ENCODE measurements around the gene CFAP43.

CFAP43 gene

DNA sequence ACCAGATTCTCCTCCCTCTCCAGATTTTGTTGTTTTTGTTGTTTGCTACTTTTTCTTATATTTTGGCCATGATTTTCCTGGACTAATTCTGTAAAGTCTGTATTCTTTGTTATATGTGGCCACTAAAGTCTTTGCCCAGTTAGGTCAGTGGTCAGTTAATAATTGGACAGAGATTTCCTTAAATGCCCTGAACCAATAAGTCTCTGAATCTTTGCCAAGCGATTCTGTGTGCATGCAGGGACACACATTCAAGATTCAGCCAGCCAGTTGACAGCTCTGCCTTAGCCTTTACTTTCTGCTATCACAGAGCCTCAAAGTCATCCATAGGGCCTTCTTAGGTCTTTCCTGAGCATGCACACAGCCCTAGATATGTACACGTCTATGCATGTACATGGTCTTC, 135.5 kb downstream of the CFAP43 start:
- DNase-seq (ENCODE audit: low read depth in 2 of 2): no peak

DNA sequence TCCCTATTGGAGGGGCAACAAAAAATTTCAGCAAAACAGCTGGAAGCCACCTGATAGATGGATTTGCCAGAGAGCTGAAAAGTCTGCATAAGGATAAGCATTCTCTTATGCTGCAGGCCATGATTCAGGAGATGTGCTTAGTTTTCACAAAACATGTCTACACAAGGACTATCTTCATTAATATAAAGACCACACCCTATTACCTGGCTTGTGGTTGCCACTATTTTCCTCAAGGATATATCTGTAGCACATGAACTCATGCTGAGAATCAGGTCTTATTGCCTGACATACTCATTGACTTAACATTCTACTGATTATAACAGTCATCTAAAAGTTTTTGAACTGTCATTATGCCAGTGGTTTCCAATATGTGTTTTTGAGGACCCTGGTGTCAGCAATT, 139.4 kb downstream of the CFAP43 start:
- DNase-seq (ENCODE audit: low read depth in 2 of 2): no peak

DNA sequence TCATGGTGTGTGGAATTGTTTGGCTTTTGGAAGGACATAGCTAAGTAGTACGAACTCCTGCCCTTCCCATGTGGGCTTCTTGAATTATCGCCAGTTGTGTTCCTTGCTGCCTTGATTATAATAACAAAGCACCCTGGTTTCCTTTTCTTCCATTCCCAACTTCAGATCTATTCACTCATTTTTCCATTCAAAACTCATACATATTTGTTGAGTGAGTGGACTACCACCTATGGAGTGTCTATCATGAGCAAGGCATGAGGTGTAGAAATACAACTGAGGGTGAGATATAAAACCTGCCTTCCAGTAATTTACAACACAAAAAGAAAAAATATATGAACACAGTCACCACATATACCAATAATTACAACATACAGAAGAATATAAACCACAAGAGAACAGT, 141.6 kb downstream of the CFAP43 start:
- DNase-seq (ENCODE audit: low read depth in 2 of 2): no peak

DNA sequence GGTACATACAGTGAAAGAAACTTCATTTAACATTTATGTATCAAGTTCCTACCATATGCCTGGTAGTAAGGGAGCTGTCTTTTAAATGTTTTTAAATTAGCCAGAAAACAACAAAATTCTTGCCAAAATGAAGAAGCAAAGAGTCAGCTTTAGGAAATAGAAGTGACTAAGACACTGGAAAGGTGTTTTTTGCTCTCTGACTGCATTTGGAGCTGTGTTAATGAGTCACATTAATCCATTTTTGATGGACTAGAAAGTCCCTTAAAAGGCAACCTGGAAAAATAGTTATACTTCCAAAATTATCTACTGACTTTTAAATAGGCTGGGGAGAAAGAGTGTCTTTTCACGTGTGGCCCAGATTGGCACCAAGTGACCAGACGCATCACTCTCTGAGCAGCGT, 142.5 kb downstream of the CFAP43 start:
- DNase-seq (ENCODE audit: low read depth in 2 of 2): no peak

DNA sequence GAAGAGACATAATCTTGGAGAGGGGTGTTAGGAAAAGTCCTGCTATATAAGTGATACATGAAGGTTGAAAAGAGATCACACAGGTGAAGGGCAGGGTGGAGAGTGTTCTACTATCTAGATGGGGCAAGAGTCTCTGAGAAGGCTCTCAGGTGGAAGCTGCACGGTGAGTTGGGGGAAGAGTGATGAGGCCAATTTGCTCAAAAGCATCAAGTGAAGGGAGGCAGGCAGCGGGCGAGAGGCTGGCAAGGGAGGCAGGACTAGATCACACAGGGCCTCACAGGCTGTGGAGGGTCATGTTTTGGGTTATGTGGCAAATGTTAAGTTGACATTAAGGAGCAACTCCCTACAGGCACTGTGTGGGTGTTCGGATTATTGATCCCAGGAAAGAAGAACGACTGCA, 143.9 kb downstream of the CFAP43 start:
- no peak for DNase-seq (ENCODE audit: low read depth in 2 of 2)

DNA sequence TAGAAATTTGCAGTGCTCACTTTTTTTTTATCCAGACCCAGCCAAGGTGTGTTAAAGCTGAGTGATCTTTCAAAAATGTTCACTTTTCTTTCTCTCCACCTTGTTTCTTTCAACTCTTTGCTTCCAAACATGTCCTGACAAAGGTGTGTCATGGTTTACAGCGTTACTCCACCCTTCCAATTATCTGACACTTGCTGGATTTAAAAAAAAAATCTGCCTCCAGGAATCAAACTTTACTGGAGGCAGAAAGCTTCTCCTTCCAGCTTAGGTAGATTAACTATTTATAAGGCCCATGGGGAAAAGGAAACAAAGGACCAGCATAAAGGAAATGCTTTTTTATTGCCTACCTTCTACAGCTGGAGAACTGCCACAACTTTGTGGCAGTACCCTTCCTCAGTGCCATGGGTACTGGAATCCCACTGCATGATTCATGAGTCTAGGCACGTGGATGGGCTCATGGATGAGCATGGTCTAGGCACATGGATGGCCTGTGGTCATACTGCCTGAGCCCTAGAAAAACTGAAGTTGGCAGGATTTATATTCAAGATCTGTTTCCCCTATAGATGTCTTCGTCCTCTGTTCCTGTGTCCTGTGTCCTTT, 146.3 kb downstream of the CFAP43 start, which contains the start of gene COL17A1:
COL17A1 (minus strand) TSS at position 80 of the 600 bp plus-strand sequence. CDS start 5,207 bp downstream, outside the sequence.
- DNase-seq (ENCODE audit: low read depth in 2 of 2): no peak

DNA sequence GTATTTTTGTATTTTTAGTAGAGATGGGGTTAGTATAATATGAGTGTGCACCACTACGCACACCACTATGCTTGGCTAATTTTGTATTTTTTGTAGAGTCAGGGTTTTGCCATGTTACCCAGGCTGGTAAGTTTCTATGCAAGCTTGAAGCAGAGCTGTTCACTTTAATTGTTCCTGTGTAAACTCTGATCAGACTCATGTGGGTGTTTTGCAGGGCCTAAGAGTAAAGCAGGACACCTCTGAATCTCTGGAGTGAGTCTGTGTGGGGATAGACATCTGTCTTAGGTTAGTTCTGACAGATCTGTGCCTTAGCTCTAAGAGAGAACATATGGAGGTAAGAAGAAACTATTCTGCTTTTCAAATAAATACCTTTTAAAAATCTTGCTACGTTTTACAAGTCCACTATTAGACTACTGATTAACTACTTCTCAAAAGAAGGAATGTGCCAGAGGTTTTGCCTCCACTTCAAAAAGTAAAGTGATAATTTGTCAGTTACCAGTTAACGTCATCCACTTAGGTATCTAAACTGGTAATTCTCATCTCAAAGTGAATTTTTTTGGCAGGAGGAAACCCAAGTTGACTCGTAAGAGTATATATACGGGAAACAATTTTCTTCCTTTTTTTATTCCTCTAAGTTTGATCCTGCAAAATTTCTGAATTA, 147.6 kb downstream of the CFAP43 start:
- no peak for DNase-seq (ENCODE audit: low read depth in 2 of 2)

DNA sequence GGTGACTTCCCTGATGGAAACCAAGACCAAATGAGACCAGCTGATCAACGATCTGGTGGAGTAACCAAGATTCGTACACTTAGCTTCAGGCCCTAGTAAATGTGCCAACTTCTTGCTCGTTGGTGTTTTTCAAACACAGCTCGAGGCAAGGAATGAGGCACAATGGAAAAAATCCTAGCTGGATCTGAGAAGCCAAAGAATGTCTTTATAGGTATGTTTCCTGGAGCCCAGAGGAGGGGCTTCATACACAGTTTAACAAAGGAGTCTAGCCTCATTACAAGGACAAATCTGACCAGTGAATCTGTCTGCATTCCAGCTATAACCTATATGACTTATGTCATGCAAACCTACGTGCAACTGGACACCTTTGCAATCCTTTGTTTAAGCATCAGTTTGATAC, 150.2 kb downstream of the CFAP43 start:
- DNase-seq (ENCODE audit: low read depth in 2 of 2): no peak

DNA sequence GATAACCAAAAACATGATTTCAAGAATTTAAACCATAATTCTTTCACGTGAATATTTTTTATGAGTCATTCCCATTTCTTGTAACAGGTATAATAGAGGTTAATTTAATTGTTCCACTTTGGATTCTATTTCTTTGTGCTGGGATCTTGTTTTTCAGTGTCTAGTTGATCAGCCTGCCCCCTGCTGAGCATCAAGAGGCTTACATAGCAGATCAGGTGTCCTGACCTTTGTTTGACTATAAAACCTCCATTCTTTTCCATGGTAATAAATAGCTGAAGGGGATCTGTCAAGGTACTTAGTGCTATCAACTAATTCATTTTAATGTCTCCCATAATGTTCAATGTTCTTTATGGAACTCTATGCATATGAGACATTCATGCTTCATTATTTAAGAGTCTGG, 151.4 kb downstream of the CFAP43 start:
- DNase-seq (ENCODE audit: low read depth in 2 of 2): no peak
